Vagina (tissue), 2 donors: ENCODE results near the gene PCDHA9.

Source experiments
- POLR2AphosphoS5 ChIP-seq, 2 donors: sonication (generic); formaldehyde crosslinking; IDR thresholded peaks; one replicate each; pipeline ENCODE4 v1.9.0; 2017; ENCODE audit warnings: antibody characterized with exemption in 2 of 2, mild to moderate bottlenecking in 2 of 2, low read depth in 1 of 2; ENCODE audit not compliant: insufficient read depth in 1 of 2
- TF ChIP-seq, protein P1 (sequence below), 3 experiments: fragments of 450-650 bp in 2 of 3; fragments of 200-600 bp in 1 of 3; sonication (generic) in 1 of 3; IDR thresholded peaks; one replicate each; pipeline ENCODE4 v1.5.1; 2017 to 2019; ENCODE audit warnings: antibody characterized with exemption in 3 of 3, mild to moderate bottlenecking in 2 of 3, moderate library complexity in 2 of 3

DNA sequence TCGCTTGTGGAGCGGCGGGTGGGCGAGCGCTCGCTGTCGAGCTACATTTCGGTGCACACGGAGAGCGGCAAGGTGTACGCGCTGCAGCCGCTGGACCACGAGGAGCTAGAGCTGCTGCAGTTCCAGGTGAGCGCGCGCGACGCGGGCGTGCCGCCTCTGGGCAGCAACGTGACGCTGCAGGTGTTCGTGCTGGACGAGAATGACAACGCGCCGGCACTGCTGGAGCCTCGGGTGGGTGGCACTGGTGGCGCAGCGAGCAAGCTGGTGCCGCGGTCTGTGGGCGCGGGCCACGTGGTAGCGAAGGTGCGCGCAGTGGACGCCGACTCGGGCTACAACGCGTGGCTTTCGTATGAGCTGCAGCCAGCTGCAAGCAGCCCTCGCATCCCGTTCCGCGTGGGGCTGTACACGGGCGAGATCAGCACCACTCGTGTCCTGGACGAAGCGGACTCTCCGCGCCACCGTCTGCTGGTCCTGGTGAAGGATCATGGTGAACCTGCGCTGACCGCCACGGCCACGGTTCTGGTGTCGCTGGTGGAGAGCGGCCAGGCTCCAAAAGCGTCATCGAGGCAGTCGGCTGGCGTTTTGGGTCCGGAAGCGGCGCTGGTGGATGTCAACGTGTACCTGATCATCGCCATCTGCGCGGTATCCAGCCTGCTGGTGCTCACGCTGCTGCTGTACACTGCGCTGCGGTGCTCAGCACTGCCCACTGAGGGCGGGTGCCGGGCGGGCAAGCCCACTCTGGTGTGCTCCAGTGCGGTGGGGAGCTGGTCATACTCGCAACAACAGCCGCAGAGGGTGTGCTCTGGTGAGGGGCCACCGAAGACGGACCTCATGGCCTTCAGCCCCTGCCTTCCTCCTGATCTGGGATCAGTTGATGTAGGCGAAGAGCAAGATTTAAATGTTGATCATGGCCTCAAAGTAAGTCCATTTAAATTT is 5.1 kb upstream of the PCDHA9 start:
- TF ChIP-seq, protein P1, sequence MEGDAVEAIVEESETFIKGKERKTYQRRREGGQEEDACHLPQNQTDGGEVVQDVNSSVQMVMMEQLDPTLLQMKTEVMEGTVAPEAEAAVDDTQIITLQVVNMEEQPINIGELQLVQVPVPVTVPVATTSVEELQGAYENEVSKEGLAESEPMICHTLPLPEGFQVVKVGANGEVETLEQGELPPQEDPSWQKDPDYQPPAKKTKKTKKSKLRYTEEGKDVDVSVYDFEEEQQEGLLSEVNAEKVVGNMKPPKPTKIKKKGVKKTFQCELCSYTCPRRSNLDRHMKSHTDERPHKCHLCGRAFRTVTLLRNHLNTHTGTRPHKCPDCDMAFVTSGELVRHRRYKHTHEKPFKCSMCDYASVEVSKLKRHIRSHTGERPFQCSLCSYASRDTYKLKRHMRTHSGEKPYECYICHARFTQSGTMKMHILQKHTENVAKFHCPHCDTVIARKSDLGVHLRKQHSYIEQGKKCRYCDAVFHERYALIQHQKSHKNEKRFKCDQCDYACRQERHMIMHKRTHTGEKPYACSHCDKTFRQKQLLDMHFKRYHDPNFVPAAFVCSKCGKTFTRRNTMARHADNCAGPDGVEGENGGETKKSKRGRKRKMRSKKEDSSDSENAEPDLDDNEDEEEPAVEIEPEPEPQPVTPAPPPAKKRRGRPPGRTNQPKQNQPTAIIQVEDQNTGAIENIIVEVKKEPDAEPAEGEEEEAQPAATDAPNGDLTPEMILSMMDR (IDR thresholded peaks at IDR 0.05), result no peak
- TF ChIP-seq POLR2AphosphoS5 (IDR thresholded peaks at IDR 0.05; ENCODE audit: insufficient read depth in 1 of 2, low read depth in 1 of 2), result no peak
